Activated CD4-positive, alpha-beta memory T cell treated with anti-CD3 and anti-CD28 coated beads, Interleukin-2, amount 10 ng/mL, durations not matched to agents 7 days and 5 days (primary cell): ENCODE data around the gene NPIPA3. TPM values are rescaled to one million over a fixed set of nuclear protein-coding genes. Genes with fewer than 3 reads are reported as not detected.
"Not testable (repeated sequence)": the region's sequence is repeated elsewhere in the genome, so short reads cannot be mapped to it uniquely, and the experiment has no call there.

ENCODE experiments used
- CTCF ChIA-PET: fragments of 350-600 bp; sonication (Branson Sonifier 250); formaldehyde crosslinking; loops from one replicate; lab custom pipeline; 2021; ENCODE audit warnings: antibody characterized with exemption, inconsistent platforms; lab: Charles Lee
- POLR2A ChIA-PET: fragments of 350-600 bp; sonication (Branson Sonifier 250); formaldehyde crosslinking; loops from one replicate; lab custom pipeline; 2021; ENCODE audit warnings: antibody characterized with exemption; lab: Charles Lee
- DNase-seq: peaks from one replicate; pipeline ENCODE4 v3.0.0-alpha.2; 2020
- H3K27ac Mint-ChIP-seq: one replicate; pipeline ENCODE4 v1.8.0; 2021; ENCODE audit warnings: mild to moderate bottlenecking, mixed read lengths
- H3K27me3 Mint-ChIP-seq: one replicate; pipeline ENCODE4 v1.8.0; 2021; ENCODE audit warnings: mixed read lengths
- H3K36me3 Mint-ChIP-seq: one replicate; pipeline ENCODE4 v1.8.0; 2021; ENCODE audit warnings: low read depth, mixed read lengths
- H3K4me1 Mint-ChIP-seq: one replicate; pipeline ENCODE4 v1.8.0; 2021; ENCODE audit warnings: mixed read lengths
- H3K4me3 Mint-ChIP-seq: one replicate; pipeline ENCODE4 v1.8.0; 2021; ENCODE audit warnings: mild to moderate bottlenecking, mixed read lengths
- H3K9me3 Mint-ChIP-seq: one replicate; pipeline ENCODE4 v1.8.0; 2021; ENCODE audit warnings: mixed read lengths
- total RNA-seq, 2 experiments: library from RNA; stranded (reverse); gene quantifications; one replicate each; pipeline ENCODE4 v1.2.3, GENCODE V29; 2021

The NPIPA3 gene
- 1 to 10 TPM in 1 of 2 experiments, not detected in 1; 7.6 TPM for total RNA-seq

- H3K4me3 Mint-ChIP-seq, H3K4me1 Mint-ChIP-seq, DNase-seq, H3K36me3 Mint-ChIP-seq, H3K9me3 Mint-ChIP-seq, H3K27me3 Mint-ChIP-seq, CTCF ChIA-PET, H3K27ac Mint-ChIP-seq, POLR2A ChIA-PET: not testable (repeated sequence)
Measured at GRCh38 chr16:14703156-14704011, at the start of gene NPIPA3. TSS of gene NPIPA3 (plus strand) at chr16:14703411. CDS start at chr16:14708944, 5,533 bp downstream.

- ChIA-PET POLR2A (interaction anchor here (0.8 to 1.4 kb wide), 3 partner anchors 16 to 26 kb away, joined by 3 to 5 read pairs (median 4); no protein-coding TSS in a partner anchor), CTCF (no interaction called here)
- Mint-ChIP-seq H3K36me3 (peaks cover 48% of the 10 kb centered on the region), H3K4me1 (peaks cover 6% of the 10 kb centered on the region), H3K27me3 (no peaks in the 10 kb centered on the region), H3K27ac (peak overlapping the region; percentile 69), H3K4me3 (no peak overlapping the region), H3K9me3 (no peaks in the 10 kb centered on the region)
- DNase-seq = no peak
Measured at GRCh38 chr16:14658063-14658462, 45.1 kb upstream of the NPIPA3 start.

- Mint-ChIP-seq H3K4me1 (peaks cover 5% of the 10 kb centered on the region), H3K27ac (no peak overlapping the region), H3K9me3 (no peaks in the 10 kb centered on the region), H3K4me3 (no peak overlapping the region), H3K27me3 (no peaks in the 10 kb centered on the region), H3K36me3 (peaks cover 64% of the 10 kb centered on the region)
- DNase-seq = no peak
- POLR2A ChIA-PET = no interaction called here
- CTCF ChIA-PET = no interaction called here
Measured at GRCh38 chr16:14667347-14668266, 35.6 kb upstream of the NPIPA3 start.

- POLR2A ChIA-PET = no interaction called here
- CTCF ChIA-PET = no interaction called here
- H3K27me3 Mint-ChIP-seq = no peaks in the 10 kb centered on the region
- no peak overlapping the region for H3K27ac Mint-ChIP-seq
- H3K4me3 Mint-ChIP-seq = no peak overlapping the region
- H3K4me1 Mint-ChIP-seq = peaks cover 9% of the 10 kb centered on the region
- peaks cover 60% of the 10 kb centered on the region for H3K36me3 Mint-ChIP-seq
- no peak for DNase-seq
- H3K9me3 Mint-ChIP-seq = no peaks in the 10 kb centered on the region
Measured at GRCh38 chr16:14668556-14669223, 34.5 kb upstream of the NPIPA3 start.

- Mint-ChIP-seq H3K27me3 (no peaks in the 10 kb centered on the region), H3K4me1 (peaks cover 13% of the 10 kb centered on the region), H3K36me3 (peaks cover 49% of the 10 kb centered on the region), H3K27ac (no peak overlapping the region), H3K4me3 (no peak overlapping the region), H3K9me3 (peaks cover 2% of the 10 kb centered on the region)
- DNase-seq = no peak
- CTCF ChIA-PET = no interaction called here
- POLR2A ChIA-PET = no interaction called here
Measured at GRCh38 chr16:14669776-14670175, 33.4 kb upstream of the NPIPA3 start.

- H3K36me3 Mint-ChIP-seq = peaks cover 26% of the 10 kb centered on the region
- H3K9me3 Mint-ChIP-seq = peaks cover 5% of the 10 kb centered on the region
- H3K27me3 Mint-ChIP-seq = peaks cover 3% of the 10 kb centered on the region
- ChIA-PET POLR2A (no interaction called here), CTCF (no interaction called here)
- H3K4me3 Mint-ChIP-seq = no peak overlapping the region
- no peak overlapping the region for H3K27ac Mint-ChIP-seq
- peaks cover 13% of the 10 kb centered on the region for H3K4me1 Mint-ChIP-seq
- DNase-seq = peak; percentile 25
Measured at GRCh38 chr16:14672403-14672971, 30.7 kb upstream of the NPIPA3 start.

GRCh38 chr16:14676633-14677032 is 26.6 kb upstream of the NPIPA3 start:
- ChIA-PET POLR2A (no interaction called here), CTCF (no interaction called here)
- DNase-seq = no peak
- Mint-ChIP-seq H3K27ac (no peak overlapping the region), H3K36me3 (peaks cover 4% of the 10 kb centered on the region), H3K4me1 (peaks cover 13% of the 10 kb centered on the region), H3K27me3 (peaks cover 3% of the 10 kb centered on the region), H3K4me3 (no peak overlapping the region), H3K9me3 (peaks cover 5% of the 10 kb centered on the region)

- Mint-ChIP-seq H3K27me3 (peaks cover 3% of the 10 kb centered on the region), H3K4me3 (no peak overlapping the region), H3K27ac (no peak overlapping the region), H3K4me1 (peaks cover 7% of the 10 kb centered on the region), H3K9me3 (peaks cover 5% of the 10 kb centered on the region), H3K36me3 (peaks cover under 1% of the 10 kb centered on the region)
- ChIA-PET POLR2A (no interaction called here), CTCF (no interaction called here)
- DNase-seq = no peak
Measured at GRCh38 chr16:14677627-14678026, 25.6 kb upstream of the NPIPA3 start.

GRCh38 chr16:14678748-14679497 is 24.3 kb upstream of the NPIPA3 start:
- Mint-ChIP-seq H3K27me3 (peaks cover 3% of the 10 kb centered on the region), H3K27ac (no peak overlapping the region), H3K4me3 (no peak overlapping the region), H3K4me1 (peaks cover 1% of the 10 kb centered on the region), H3K9me3 (peaks cover 5% of the 10 kb centered on the region), H3K36me3 (no peaks in the 10 kb centered on the region)
- no peak for DNase-seq
- ChIA-PET CTCF (no interaction called here), POLR2A (no interaction called here)

GRCh38 chr16:14680396-14680795 is 22.8 kb upstream of the NPIPA3 start:
- H3K9me3 Mint-ChIP-seq, CTCF ChIA-PET, H3K27me3 Mint-ChIP-seq, H3K4me1 Mint-ChIP-seq, POLR2A ChIA-PET, H3K4me3 Mint-ChIP-seq, H3K27ac Mint-ChIP-seq, H3K36me3 Mint-ChIP-seq, DNase-seq: not testable (repeated sequence)

- CTCF ChIA-PET = no interaction called here
- H3K9me3 Mint-ChIP-seq = no peaks in the 10 kb centered on the region
- H3K27ac Mint-ChIP-seq = no peak overlapping the region
- H3K36me3 Mint-ChIP-seq = no peaks in the 10 kb centered on the region
- H3K4me1 Mint-ChIP-seq = no peaks in the 10 kb centered on the region
- H3K27me3 Mint-ChIP-seq = no peaks in the 10 kb centered on the region
- H3K4me3 Mint-ChIP-seq = no peak overlapping the region
- DNase-seq = no peak
- POLR2A ChIA-PET = no interaction called here
Measured at GRCh38 chr16:14681115-14681514, 22.1 kb upstream of the NPIPA3 start.

GRCh38 chr16:14682121-14682520 is 21.1 kb upstream of the NPIPA3 start:
- H3K9me3 Mint-ChIP-seq = no peaks in the 10 kb centered on the region
- no peaks in the 10 kb centered on the region for H3K4me1 Mint-ChIP-seq
- H3K27me3 Mint-ChIP-seq = no peaks in the 10 kb centered on the region
- ChIA-PET CTCF (no interaction called here), POLR2A (no interaction called here)
- no peak overlapping the region for H3K4me3 Mint-ChIP-seq
- H3K27ac Mint-ChIP-seq = no peak overlapping the region
- no peaks in the 10 kb centered on the region for H3K36me3 Mint-ChIP-seq
- DNase-seq = no peak
